Activated naive CD4-positive, alpha-beta T cell treated with anti-CD3 and anti-CD28 coated beads for 36 hours (primary cell): ENCODE measurements around the gene CD38. TPM values are rescaled to one million over a fixed set of nuclear protein-coding genes. Genes with fewer than 3 reads are reported as not detected.
A peak's percentile ranks its signal among the peaks of the same experiment; 100 is the strongest.

Source experiments
- CTCF ChIA-PET: fragments of 350-600 bp; sonication (Branson Sonifier 250); formaldehyde crosslinking; loops from one replicate; lab custom pipeline; 2021; ENCODE audit warnings: antibody characterized with exemption; lab: Charles Lee
- DNase-seq: peaks from one replicate; pipeline ENCODE4 v3.0.0-alpha.2; 2020
- H3K27ac Mint-ChIP-seq: one replicate; pipeline ENCODE4 v1.8.0; 2021; ENCODE audit warnings: mild to moderate bottlenecking, mixed read lengths
- H3K27me3 Mint-ChIP-seq: one replicate; pipeline ENCODE4 v1.8.0; 2021; ENCODE audit warnings: low read depth, mixed read lengths
- H3K36me3 Mint-ChIP-seq: one replicate; pipeline ENCODE4 v1.8.0; 2021; ENCODE audit warnings: low read depth, mixed read lengths
- H3K4me1 Mint-ChIP-seq: one replicate; pipeline ENCODE4 v1.8.0; 2021; ENCODE audit warnings: low read depth, mixed read lengths
- H3K4me3 Mint-ChIP-seq: one replicate; pipeline ENCODE4 v1.8.0; 2021; ENCODE audit warnings: mild to moderate bottlenecking, moderate library complexity, mixed read lengths
- H3K9me3 Mint-ChIP-seq: one replicate; pipeline ENCODE4 v1.8.0; 2021; ENCODE audit warnings: mixed read lengths
- intact Hi-C: fragments of 100-400 bp; cut with micrococcal nuclease; formaldehyde crosslinking; loops from one replicate; pipeline ENCODE4 v1.15.1; 2023
- total RNA-seq, 2 experiments: library from RNA; stranded (reverse); gene quantifications; one replicate each; pipeline ENCODE4 v1.2.3, GENCODE V29; 2021

The CD38 gene
- total RNA-seq, 2 experiments from 2014 or later, result 18.5 to 20.0 TPM

DNA sequence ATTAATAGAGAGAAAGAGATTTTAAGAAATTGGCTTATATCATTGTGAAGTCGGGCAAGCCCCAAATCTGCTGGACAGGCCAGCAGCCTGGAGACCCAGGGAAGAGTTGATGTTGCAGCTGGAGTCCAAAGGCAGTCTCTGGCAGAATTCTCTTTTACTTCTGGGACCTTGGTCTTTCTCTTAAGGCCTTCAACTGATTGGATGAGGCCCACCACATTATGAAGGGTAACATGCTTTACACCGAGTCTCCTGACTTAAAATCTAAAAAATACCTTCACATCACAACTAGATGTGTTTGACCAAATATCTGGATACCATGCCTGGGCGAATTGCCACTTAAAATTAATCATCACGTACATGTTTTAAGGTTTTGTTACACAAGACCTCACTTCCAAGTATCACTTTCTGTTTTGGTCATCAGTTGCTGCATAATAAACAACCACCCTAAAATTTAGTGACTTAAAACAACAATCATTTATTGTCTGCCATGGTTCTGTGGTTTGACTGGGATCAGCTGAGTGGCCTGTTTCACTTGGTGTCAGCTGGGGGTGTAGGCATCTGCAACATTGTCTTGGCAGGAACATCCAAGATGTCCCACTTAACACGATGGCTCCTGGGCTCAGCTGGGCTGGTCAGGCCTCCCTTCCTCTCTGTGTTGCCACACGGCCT is 3.4 kb downstream of the CD38 start:
- H3K27me3 Mint-ChIP-seq, result no peaks in the 10 kb centered on the region
- CTCF ChIA-PET, result interaction anchor here (1.1 to 2.8 kb wide), 4 partner anchors 21 to 51 kb away, joined by 3 to 30 read pairs (median 8); no protein-coding TSS in a partner anchor
- H3K4me1 Mint-ChIP-seq, result peaks cover 61% of the 10 kb centered on the region
- no peak overlapping the region for H3K4me3 Mint-ChIP-seq
- peak overlapping the region; percentile 30 for H3K27ac Mint-ChIP-seq
- peak; percentile 70 for DNase-seq
- H3K9me3 Mint-ChIP-seq, result no peaks in the 10 kb centered on the region
- peaks cover 55% of the 10 kb centered on the region for H3K36me3 Mint-ChIP-seq
- intact Hi-C loops, result loop anchor here (1.0 kb wide), 1 partner anchor 14 kb away; no protein-coding TSS in a partner anchor

GRCh38 chr4:15783676-15784075 is 5.5 kb downstream of the CD38 start:
- CTCF ChIA-PET, result interaction anchor here (0.9 to 1.3 kb wide), 2 partner anchors 21 to 85 kb away, joined by 3 to 7 read pairs; no protein-coding TSS in a partner anchor

DNA sequence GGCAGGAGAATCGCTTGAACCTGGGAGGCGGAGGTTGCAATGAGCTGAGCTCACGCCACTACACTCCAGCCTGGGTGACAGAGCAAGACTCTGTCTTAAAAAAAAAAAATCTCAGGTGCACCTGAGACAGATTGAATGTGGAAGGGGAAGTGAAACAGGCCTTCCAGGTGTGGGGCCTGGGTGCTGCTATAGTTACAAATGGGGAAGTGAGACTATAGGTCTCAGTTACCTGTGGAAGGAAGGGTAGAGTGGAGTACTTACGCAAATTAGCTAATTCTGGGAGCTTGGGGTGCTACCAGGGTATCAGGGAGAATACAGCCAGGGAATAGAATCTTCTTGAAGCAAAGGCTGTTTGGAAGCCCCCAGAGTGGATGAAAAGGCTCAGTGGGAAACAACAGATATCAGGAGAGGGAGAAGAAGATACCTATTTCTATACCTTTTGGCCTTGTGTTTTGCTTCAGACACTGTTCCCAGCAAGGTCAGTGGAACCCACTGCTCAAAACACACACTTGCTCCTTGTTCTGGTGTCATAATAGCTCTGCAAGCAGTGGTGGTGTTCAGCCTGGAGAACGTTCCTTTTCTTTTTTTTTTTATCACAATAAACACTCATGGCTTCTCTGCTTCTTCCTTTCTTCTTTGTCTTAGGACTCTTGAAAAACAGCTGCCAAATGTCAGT is 7.0 kb downstream of the CD38 start:
- DNase-seq, result no peak
- CTCF ChIA-PET, result interaction anchor here (2.1 kb wide), 1 partner anchor 28 kb away, joined by 4 read pairs; no protein-coding TSS in a partner anchor
- intact Hi-C loops, result no loop called here
- Mint-ChIP-seq H3K36me3 (peaks cover 62% of the 10 kb centered on the region), H3K9me3 (no peaks in the 10 kb centered on the region), H3K27me3 (no peaks in the 10 kb centered on the region), H3K4me3 (no peak overlapping the region), H3K4me1 (peaks cover 64% of the 10 kb centered on the region), H3K27ac (no peak overlapping the region)

More at GRCh38 chr4:15783676-15784075, 5.5 kb downstream of the CD38 start:
- intact Hi-C loops, result no loop called here
- Mint-ChIP-seq H3K4me3 (no peak overlapping the region), H3K27me3 (no peaks in the 10 kb centered on the region), H3K27ac (no peak overlapping the region), H3K36me3 (peaks cover 65% of the 10 kb centered on the region), H3K4me1 (peaks cover 61% of the 10 kb centered on the region), H3K9me3 (no peaks in the 10 kb centered on the region)
- DNase-seq, result no peak

DNA sequence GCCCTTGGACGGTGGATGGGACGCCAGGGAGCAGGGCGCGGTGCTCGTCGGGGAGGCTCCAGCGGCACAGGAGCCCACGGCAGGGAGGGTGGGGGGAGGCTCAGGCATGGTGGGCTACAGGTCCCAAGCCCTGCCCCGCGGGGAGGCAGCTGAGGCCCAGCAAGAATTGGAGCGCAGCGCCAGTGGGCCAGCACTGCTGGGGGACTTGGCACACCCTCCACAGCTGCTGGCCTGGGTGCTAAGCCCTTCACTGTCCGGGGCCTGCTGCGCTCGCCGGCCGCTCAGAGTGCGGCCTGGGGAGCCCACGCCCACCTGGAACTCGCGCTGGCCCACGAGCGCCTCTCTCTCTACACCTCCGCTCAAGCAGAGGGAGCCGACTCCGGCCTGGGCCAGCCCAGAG is 8.6 kb downstream of the CD38 start:
- Mint-ChIP-seq H3K4me1 (peaks cover 48% of the 10 kb centered on the region), H3K9me3 (no peaks in the 10 kb centered on the region), H3K4me3 (no peak overlapping the region), H3K27me3 (no peaks in the 10 kb centered on the region), H3K36me3 (peaks cover 54% of the 10 kb centered on the region), H3K27ac (no peak overlapping the region)
- CTCF ChIA-PET, result interaction anchor here (0.9 to 2.1 kb wide), 3 partner anchors 19 to 216 kb away, joined by 3 to 4 read pairs (median 4); no protein-coding TSS in a partner anchor
- DNase-seq, result no peak
- intact Hi-C loops, result no loop called here

- H3K4me3 Mint-ChIP-seq, result no peak overlapping the region
- peaks cover 16% of the 10 kb centered on the region for H3K36me3 Mint-ChIP-seq
- no peaks in the 10 kb centered on the region for H3K9me3 Mint-ChIP-seq
- CTCF ChIA-PET, result interaction anchor here (0.8 to 1.1 kb wide), 3 partner anchors 13 to 65 kb away, joined by 3 to 4 read pairs (median 3); no protein-coding TSS in a partner anchor
- H3K27me3 Mint-ChIP-seq, result no peaks in the 10 kb centered on the region
- no peak for DNase-seq
- intact Hi-C loops, result no loop called here
- H3K27ac Mint-ChIP-seq, result no peak overlapping the region
- H3K4me1 Mint-ChIP-seq, result peaks cover 59% of the 10 kb centered on the region
These were observed 14.8 kb downstream of the CD38 start for GRCh38 chr4:15792974-15793373.

- peak overlapping the region; percentile 47 for H3K27ac Mint-ChIP-seq
- no peaks in the 10 kb centered on the region for H3K27me3 Mint-ChIP-seq
- H3K36me3 Mint-ChIP-seq, result peaks cover 11% of the 10 kb centered on the region
- no peak overlapping the region for H3K4me3 Mint-ChIP-seq
- CTCF ChIA-PET, result interaction anchor here (0.8 to 2.0 kb wide), 5 partner anchors 12 to 66 kb away, joined by 3 to 10 read pairs (median 3); no protein-coding TSS in a partner anchor
- H3K9me3 Mint-ChIP-seq, result no peaks in the 10 kb centered on the region
- intact Hi-C loops, result no loop called here
- H3K4me1 Mint-ChIP-seq, result peaks cover 54% of the 10 kb centered on the region
- no peak for DNase-seq
These were observed 15.6 kb downstream of the CD38 start for GRCh38 chr4:15793506-15794363.

DNA sequence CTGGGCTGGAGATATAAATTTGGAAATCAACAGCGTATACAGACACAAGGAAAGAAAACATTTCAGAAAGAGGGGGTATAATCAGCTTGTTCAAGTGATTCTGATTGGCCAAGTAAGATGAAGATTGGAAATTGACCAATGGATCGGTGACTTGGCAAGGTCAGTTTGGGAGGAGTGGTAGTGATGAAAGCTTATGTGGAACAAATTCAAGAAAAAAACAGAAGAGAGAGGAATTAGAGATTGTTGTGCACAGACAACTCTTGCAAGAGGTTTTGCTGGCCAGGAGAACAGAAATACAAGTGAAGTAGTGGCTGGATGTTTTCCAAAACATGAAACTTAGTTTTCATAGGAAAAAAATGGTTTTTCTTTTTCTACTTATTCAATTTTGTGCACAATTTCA is 16.3 kb downstream of the CD38 start:
- intact Hi-C loops, result no loop called here
- CTCF ChIA-PET, result interaction anchor here (1.1 to 2.0 kb wide), 2 partner anchors 12 to 61 kb away, joined by 3 to 10 read pairs; no protein-coding TSS in a partner anchor
- H3K9me3 Mint-ChIP-seq, result no peaks in the 10 kb centered on the region
- peaks cover 50% of the 10 kb centered on the region for H3K4me1 Mint-ChIP-seq
- H3K4me3 Mint-ChIP-seq, result no peak overlapping the region
- peaks cover 9% of the 10 kb centered on the region for H3K36me3 Mint-ChIP-seq
- no peaks in the 10 kb centered on the region for H3K27me3 Mint-ChIP-seq
- peak overlapping the region; percentile 47 for H3K27ac Mint-ChIP-seq
- no peak for DNase-seq

- DNase-seq, result no peak
- Mint-ChIP-seq H3K27ac (peak overlapping the region; percentile 47), H3K4me1 (peaks cover 53% of the 10 kb centered on the region), H3K4me3 (peak overlapping the region; percentile 39), H3K9me3 (no peaks in the 10 kb centered on the region), H3K27me3 (no peaks in the 10 kb centered on the region), H3K36me3 (peaks cover 7% of the 10 kb centered on the region)
- CTCF ChIA-PET, result interaction anchor here (1.1 to 2.0 kb wide), 2 partner anchors 11 to 61 kb away, joined by 3 to 10 read pairs; no protein-coding TSS in a partner anchor
- intact Hi-C loops, result loop anchor here (1.0 to 5.0 kb wide), 6 partner anchors 14 to 432 kb away; partner anchors contain the start of genes FBXL5 and TAPT1
These were observed 16.8 kb downstream of the CD38 start for GRCh38 chr4:15794905-15795304.

GRCh38 chr4:15797320-15797719 is 19.2 kb downstream of the CD38 start:
- no peak overlapping the region for H3K4me3 Mint-ChIP-seq
- CTCF ChIA-PET, result no interaction called here
- peaks cover 8% of the 10 kb centered on the region for H3K36me3 Mint-ChIP-seq
- intact Hi-C loops, result loop anchor here (5.0 kb wide), 1 partner anchor 430 kb away; the partner anchor contains the start of gene TAPT1
- no peaks in the 10 kb centered on the region for H3K27me3 Mint-ChIP-seq
- no peak for DNase-seq
- H3K4me1 Mint-ChIP-seq, result peaks cover 58% of the 10 kb centered on the region
- no peak overlapping the region for H3K27ac Mint-ChIP-seq
- no peaks in the 10 kb centered on the region for H3K9me3 Mint-ChIP-seq

DNA sequence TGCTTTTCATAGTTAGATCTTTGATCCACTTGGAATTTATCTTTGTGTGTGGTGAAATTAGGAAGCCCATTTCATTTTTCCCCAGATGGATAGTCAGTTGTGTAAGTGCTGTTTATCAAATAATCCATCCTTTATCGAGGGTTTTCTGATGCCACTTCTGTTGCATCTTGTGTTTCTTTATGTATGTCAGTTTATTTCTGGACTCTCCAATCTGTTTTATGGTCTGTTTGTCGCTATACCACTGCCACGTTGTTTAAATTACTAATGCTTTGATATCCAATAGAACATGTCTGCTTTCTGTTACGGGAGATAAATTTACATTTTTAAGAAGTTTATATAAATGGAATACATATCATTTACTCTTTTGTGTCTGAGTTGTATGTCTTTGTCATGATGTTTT is 21.0 kb downstream of the CD38 start:
- no peak overlapping the region for H3K27ac Mint-ChIP-seq
- no peak for DNase-seq
- no peak overlapping the region for H3K4me3 Mint-ChIP-seq
- peaks cover 4% of the 10 kb centered on the region for H3K36me3 Mint-ChIP-seq
- peaks cover 51% of the 10 kb centered on the region for H3K4me1 Mint-ChIP-seq
- intact Hi-C loops, result loop anchor here (5.0 kb wide), 1 partner anchor 428 kb away; the partner anchor contains the start of gene TAPT1
- no peaks in the 10 kb centered on the region for H3K27me3 Mint-ChIP-seq
- CTCF ChIA-PET, result interaction anchor here (0.6 to 2.7 kb wide), 5 partner anchors 19 to 389 kb away, joined by 3 to 11 read pairs (median 3); no protein-coding TSS in a partner anchor
- no peaks in the 10 kb centered on the region for H3K9me3 Mint-ChIP-seq

GRCh38 chr4:15799701-15800100 is 21.6 kb downstream of the CD38 start:
- intact Hi-C loops, result loop anchor here (5.0 kb wide), 1 partner anchor 428 kb away; the partner anchor contains the start of gene TAPT1
- H3K4me1 Mint-ChIP-seq, result peaks cover 45% of the 10 kb centered on the region
- H3K9me3 Mint-ChIP-seq, result no peaks in the 10 kb centered on the region
- H3K36me3 Mint-ChIP-seq, result peaks cover 4% of the 10 kb centered on the region
- CTCF ChIA-PET, result interaction anchor here (0.6 to 2.7 kb wide), 6 partner anchors 19 to 389 kb away, joined by 3 to 11 read pairs (median 3); no protein-coding TSS in a partner anchor
- H3K27ac Mint-ChIP-seq, result no peak overlapping the region
- H3K4me3 Mint-ChIP-seq, result no peak overlapping the region
- H3K27me3 Mint-ChIP-seq, result no peaks in the 10 kb centered on the region
- no peak for DNase-seq
